Neuronal stem cell (in vitro differentiated cells): Measurements from ENCODE around the gene PCDH11X. TPM values are rescaled to one million over a fixed set of nuclear protein-coding genes. Genes with fewer than 3 reads are reported as not detected.
"Not testable (repeated sequence)": the region's sequence is repeated elsewhere in the genome, so short reads cannot be mapped to it uniquely, and the experiment has no call there.

Experiments
- DNase-seq: peaks from one replicate; pipeline ENCODE4 v3.0.0-alpha.2; 2013; ENCODE audit warnings: low spot score
- H2AFZ ChIP-seq: one replicate; pipeline ENCODE4 v1.6.1; 2013; ENCODE audit warnings: mild to moderate bottlenecking, low read length, inconsistent platforms
- H2AK5ac ChIP-seq: 2 replicates; pipeline ENCODE4 v1.6.1; 2013; ENCODE audit warnings: low read depth, mild to moderate bottlenecking, inconsistent platforms, low read length, moderate library complexity, mixed read lengths
- H2BK120ac ChIP-seq: 2 replicates; pipeline ENCODE4 v1.6.1; 2013; ENCODE audit warnings: low read depth, mild to moderate bottlenecking, inconsistent platforms, low read length, moderate library complexity, mixed read lengths
- H2BK12ac ChIP-seq: one replicate; pipeline ENCODE4 v1.6.1; 2013; ENCODE audit warnings: low read length, inconsistent platforms
- H2BK15ac ChIP-seq: 2 replicates; pipeline ENCODE4 v1.6.1; 2013; ENCODE audit warnings: mild to moderate bottlenecking, low read length, inconsistent platforms, mixed read lengths
- H2BK5ac ChIP-seq: one replicate; pipeline ENCODE4 v1.6.1; 2013; ENCODE audit warnings: inconsistent platforms, mild to moderate bottlenecking, low read length, moderate library complexity
- H3K14ac ChIP-seq: one replicate; pipeline ENCODE4 v1.6.1; 2013; ENCODE audit warnings: low read length, inconsistent platforms
- H3K18ac ChIP-seq: 2 replicates; pipeline ENCODE4 v1.6.1; 2013; ENCODE audit warnings: low read length, inconsistent platforms
- H3K23ac ChIP-seq: 2 replicates; pipeline ENCODE4 v1.6.1; 2013; ENCODE audit warnings: low read depth, mild to moderate bottlenecking, mixed read lengths, low read length, inconsistent platforms; ENCODE audit not compliant: poor library complexity
- H3K27ac ChIP-seq: replicated peaks from 3 replicates; pipeline ENCODE4 v1.5.1; 2013; ENCODE audit warnings: low read length, inconsistent platforms
- H3K27me3 ChIP-seq, 3 experiments: 2 replicates each; pipeline ENCODE4 v1.6.1; 2013; ENCODE audit warnings: low read length in 3 of 3, mild to moderate bottlenecking in 2 of 3, inconsistent platforms in 1 of 3, low read depth in 1 of 3, mixed read lengths in 1 of 3, moderate library complexity in 1 of 3; ENCODE audit not compliant: control insufficient read depth in 3 of 3, insufficient read depth in 3 of 3
- H3K36me3 ChIP-seq, 2 donors: replicated peaks in 1 of 2; 2 replicates each; pipeline ENCODE4 v1.6.1; 2013; ENCODE audit warnings: low read length in 2 of 2; ENCODE audit not compliant: control insufficient read depth in 2 of 2, insufficient read depth in 2 of 2
- H3K4ac ChIP-seq: 2 replicates; pipeline ENCODE4 v1.6.1; 2013; ENCODE audit warnings: inconsistent platforms, mild to moderate bottlenecking, low read length, moderate library complexity
- H3K4me1 ChIP-seq, 2 donors: 1 replicate in 1 of 2; 2 replicates in 1 of 2; pipeline ENCODE4 v1.6.1; 2013; ENCODE audit warnings: low read length in 2 of 2, low read depth in 1 of 2; ENCODE audit not compliant: control insufficient read depth in 2 of 2, insufficient read depth in 1 of 2
- H3K4me2 ChIP-seq: one replicate; pipeline ENCODE4 v1.6.1; 2013; ENCODE audit warnings: mild to moderate bottlenecking, low read length, inconsistent platforms; ENCODE audit not compliant: insufficient read depth, poor library complexity, severe bottlenecking
- H3K4me3 ChIP-seq, 2 donors: 2 replicates each; pipeline ENCODE4 v1.5.1; 2013; ENCODE audit warnings: low read length in 2 of 2, mild to moderate bottlenecking in 2 of 2, inconsistent platforms in 1 of 2, moderate library complexity in 1 of 2
- H3K79me1 ChIP-seq: one replicate; pipeline ENCODE4 v1.6.1; 2013; ENCODE audit warnings: low read depth, mild to moderate bottlenecking, inconsistent platforms, low read length, moderate library complexity
- H3K9ac ChIP-seq: one replicate; pipeline ENCODE4 v1.6.1; 2013; ENCODE audit warnings: mild to moderate bottlenecking, low read depth, low read length, inconsistent platforms; ENCODE audit not compliant: poor library complexity
- H3K9me3 ChIP-seq, 2 donors: replicated peaks in 1 of 2; 2 replicates each; pipeline versions ENCODE3 to v1.6.1; 2013; ENCODE audit warnings: low read length in 2 of 2, mild to moderate bottlenecking in 2 of 2, inconsistent platforms in 1 of 2, low read depth in 1 of 2, mixed read lengths in 1 of 2, moderate library complexity in 1 of 2; ENCODE audit not compliant: control insufficient read depth in 2 of 2, insufficient read depth in 1 of 2
- H4K8ac ChIP-seq: one replicate; pipeline ENCODE4 v1.6.1; 2013; ENCODE audit warnings: low read depth, mild to moderate bottlenecking, inconsistent platforms, low read length, moderate library complexity
- H4K91ac ChIP-seq: one replicate; pipeline ENCODE4 v1.6.1; 2013; ENCODE audit warnings: low read length, low read depth, mild to moderate bottlenecking, inconsistent platforms; ENCODE audit not compliant: poor library complexity
- WGBS, 2 donors: extraction: QIAGEN DNeasy Blood & Tissue Kit; methylation state at CpG; one replicate each; pipeline ENCODE4 v1.1.7; 2013; ENCODE audit warnings: missing lambda C conversion rate in 2 of 2, mixed read lengths in 1 of 2; ENCODE audit not compliant: insufficient read length in 2 of 2, insufficient replicate concordance in 1 of 2; ENCODE audit errors: extremely low coverage in 2 of 2; 5-methylcytosine and 5-hydroxymethylcytosine counted together
- small RNA-seq: library from polyadenylated mRNA; stranded (forward); fragments of <200 nt; extraction: miRNeasy Mini kit (QIAGEN cat#:217004); gene quantifications from one replicate; pipeline ENCODE3, GENCODE V24; 2013; ENCODE audit not compliant: insufficient read depth

PCDH11X gene

GRCh38 chrX:91782825-91783224, 3.6 kb downstream of the PCDH11X start:
- not testable (repeated sequence) for H3K4ac ChIP-seq, H3K9ac ChIP-seq, H3K27ac ChIP-seq, H3K14ac ChIP-seq, H4K8ac ChIP-seq, H3K9me3 ChIP-seq, H3K27me3 ChIP-seq, H2BK5ac ChIP-seq, H2BK120ac ChIP-seq, H2AFZ ChIP-seq, H2BK12ac ChIP-seq, H2AK5ac ChIP-seq, H2BK15ac ChIP-seq, H3K79me1 ChIP-seq, H3K4me1 ChIP-seq, H3K4me3 ChIP-seq, H4K91ac ChIP-seq, H3K23ac ChIP-seq, H3K18ac ChIP-seq, H3K36me3 ChIP-seq, DNase-seq
- H3K4me2 ChIP-seq, result peak overlapping the region; percentile 37
- no CpG with 5 or more reads among the region's 8 CpGs for WGBS, 2 donors

- not testable (repeated sequence) for H3K4me2 ChIP-seq, H2BK12ac ChIP-seq, H3K4me3 ChIP-seq, DNase-seq, H2BK15ac ChIP-seq, H2BK5ac ChIP-seq, H3K9ac ChIP-seq, H3K4me1 ChIP-seq, H2BK120ac ChIP-seq, H3K27ac ChIP-seq, H2AFZ ChIP-seq, H3K9me3 ChIP-seq, H4K91ac ChIP-seq, H3K27me3 ChIP-seq, H3K36me3 ChIP-seq, H3K14ac ChIP-seq, H2AK5ac ChIP-seq, H3K18ac ChIP-seq, H3K79me1 ChIP-seq, H3K23ac ChIP-seq, H4K8ac ChIP-seq, H3K4ac ChIP-seq
- WGBS, 2 donors, result no CpG with 5 or more reads among the region's 3 CpGs
Measured at GRCh38 chrX:91817537-91817936, 38.4 kb downstream of the PCDH11X start.

DNA sequence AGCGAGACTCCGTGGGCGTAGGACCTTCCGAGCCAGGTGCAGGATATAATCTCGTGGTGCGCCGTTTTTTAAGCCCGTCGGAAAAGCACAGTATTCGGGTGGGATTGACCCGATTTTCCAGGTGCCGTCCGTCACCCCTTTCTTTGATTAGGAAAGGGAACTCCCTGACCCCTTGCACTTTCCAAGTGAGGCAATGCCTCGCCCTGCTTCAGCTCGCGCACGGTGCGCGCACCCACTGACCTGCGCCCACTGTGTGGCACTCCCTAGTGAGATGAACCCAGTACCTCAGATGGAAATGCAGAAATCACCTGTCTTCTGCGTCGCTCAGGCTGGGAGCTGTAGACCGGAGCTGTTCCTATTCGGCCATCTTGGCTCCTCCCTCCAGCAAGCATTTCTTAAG, 46.1 kb downstream of the PCDH11X start:
- DNase-seq, H2BK5ac ChIP-seq, H3K79me1 ChIP-seq, H3K27me3 ChIP-seq, H3K18ac ChIP-seq, H3K36me3 ChIP-seq, H2AK5ac ChIP-seq, H3K14ac ChIP-seq, H2BK12ac ChIP-seq, H3K27ac ChIP-seq, H2BK15ac ChIP-seq, H4K91ac ChIP-seq, H3K23ac ChIP-seq, H3K4me2 ChIP-seq, H2AFZ ChIP-seq, H3K9ac ChIP-seq, H2BK120ac ChIP-seq, H3K9me3 ChIP-seq, H3K4me1 ChIP-seq, H3K4me3 ChIP-seq, H3K4ac ChIP-seq, H4K8ac ChIP-seq: not testable (repeated sequence)
- WGBS, 2 donors, result no CpG with 5 or more reads among the region's 24 CpGs

Small RNA genes within 50 kb of the gene (small RNA-seq; reads per million reads assigned to genes)
- not detected for gene RNU2-26P
